Muscle of arm (tissue), 12 donors: ENCODE data around the gene PRSS38. TPM values are rescaled to one million over a fixed set of nuclear protein-coding genes. Genes with fewer than 3 reads are reported as not detected.
"Not testable (repeated sequence)": the region's sequence is repeated elsewhere in the genome, so short reads cannot be mapped to it uniquely, and the experiment has no call there.

Experiments used
- DNase-seq: peaks from one replicate; pipeline ENCODE4 v3.0.0-alpha.2; 2013
- polyA plus RNA-seq, 12 donors: library from polyadenylated mRNA; unstranded; fragments of 120-200 nt; gene quantifications; one replicate each; pipeline ENCODE4 v1.2.1, GENCODE V29; 2013; ENCODE audit not compliant: insufficient read length in 12 of 12

Gene PRSS38
- polyA plus RNA-seq, 12 donors = not detected

- DNase-seq = no peak
These were observed 29.1 kb downstream of the PRSS38 start for GRCh38 chr1:227844320-227845146.

- no peak for DNase-seq
These were observed 29.6 kb downstream of the PRSS38 start for GRCh38 chr1:227845147-227845458.

- no peak for DNase-seq
These were observed 30.0 kb downstream of the PRSS38 start for GRCh38 chr1:227845519-227845918.

GRCh38 chr1:227846265-227846858 is 30.9 kb downstream of the PRSS38 start:
- no peak for DNase-seq

GRCh38 chr1:227847046-227847445 is 31.6 kb downstream of the PRSS38 start:
- DNase-seq = not testable (repeated sequence)

- no peak for DNase-seq
These were observed 33.0 kb downstream of the PRSS38 start for GRCh38 chr1:227848430-227848932.

GRCh38 chr1:227849251-227849650 is 33.8 kb downstream of the PRSS38 start:
- no peak for DNase-seq

GRCh38 chr1:227854189-227854588 is 38.7 kb downstream of the PRSS38 start:
- DNase-seq = no peak

- DNase-seq = no peak
These were observed 40.2 kb downstream of the PRSS38 start for GRCh38 chr1:227855687-227856086.

GRCh38 chr1:227856147-227856858 is 40.8 kb downstream of the PRSS38 start:
- DNase-seq = no peak

GRCh38 chr1:227864882-227865281 is 49.4 kb downstream of the PRSS38 start:
- DNase-seq = no peak

- no peak for DNase-seq
These were observed 53.9 kb downstream of the PRSS38 start for GRCh38 chr1:227869279-227869842.

- DNase-seq = no peak
These were observed 54.4 kb downstream of the PRSS38 start for GRCh38 chr1:227869851-227870305.

- no peak for DNase-seq
These were observed 54.9 kb downstream of the PRSS38 start for GRCh38 chr1:227870366-227870765.

- not testable (repeated sequence) for DNase-seq
These were observed 56.4 kb downstream of the PRSS38 start for GRCh38 chr1:227871892-227872291.

- DNase-seq = not testable (repeated sequence)
These were observed 62.3 kb downstream of the PRSS38 start for GRCh38 chr1:227877810-227878209.

GRCh38 chr1:227880342-227880924 is 65.0 kb downstream of the PRSS38 start:
- no peak for DNase-seq

GRCh38 chr1:227883073-227883520 is 67.6 kb downstream of the PRSS38 start:
- DNase-seq = no peak

- no peak for DNase-seq
These were observed 68.3 kb downstream of the PRSS38 start for GRCh38 chr1:227883641-227884301.

- DNase-seq = no peak
These were observed 69.1 kb downstream of the PRSS38 start for GRCh38 chr1:227884370-227885134.
